ENCODE data around the gene NDUFC2. TPM values are rescaled to one million over a fixed set of nuclear protein-coding genes. Genes with fewer than 3 reads are reported as not detected.

The NDUFC2 gene
- polyA plus RNA-seq, 1 donor from 2014 or later: 269 TPM

- H3K9me3 ChIP-seq (ENCODE audit: low read length): no peaks in the 10 kb centered on the region
- H4K20me1 ChIP-seq (ENCODE audit: insufficient read depth): no peaks in the 10 kb centered on the region
- no peak overlapping the region for H3K4me2 ChIP-seq (ENCODE audit: low read length)
- H3K9me2 ChIP-seq (ENCODE audit: insufficient read depth, low read length): no peaks in the 10 kb centered on the region
- no peak for TF ChIP-seq REST (IDR thresholded peaks at IDR 0.05; ENCODE audit: borderline replicate concordance)
- TF ChIP-seq TAF1 (IDR thresholded peaks at IDR 0.05; ENCODE audit: low read depth): no peak
- TF ChIP-seq EP300 (conservative IDR thresholded peaks at IDR 0.05; ENCODE audit: poor library complexity, severe bottlenecking): no peak
- TF ChIP-seq POLR2AphosphoS5 (IDR thresholded peaks at IDR 0.05): no peak
- TF ChIP-seq SMC3 (conservative IDR thresholded peaks at IDR 0.05; ENCODE audit: poor library complexity): no peak
- TF ChIP-seq RAD21 (conservative IDR thresholded peaks at IDR 0.05): no peak
- TF ChIP-seq MXI1 (conservative IDR thresholded peaks at IDR 0.05; ENCODE audit: poor library complexity, severe bottlenecking): no peak
- H3K4me3 ChIP-seq (ENCODE audit: low read length): no peak overlapping the region
- no peaks in the 10 kb centered on the region for H3K27me3 ChIP-seq (ENCODE audit: insufficient read depth, low read depth, low read length)
- H3K27ac ChIP-seq (ENCODE audit: low read length): no peak overlapping the region
- H2AFZ ChIP-seq (ENCODE audit: low read depth, low read length): no peak overlapping the region
- no peaks in the 10 kb centered on the region for H3K36me3 ChIP-seq (ENCODE audit: insufficient read depth, low read length)
- no peaks in the 10 kb centered on the region for H3F3A ChIP-seq (ENCODE audit: insufficient read depth, low read length, poor library complexity, severe bottlenecking)
- H3K9ac ChIP-seq (ENCODE audit: low read length): no peak overlapping the region
- no peaks in the 10 kb centered on the region for H3K79me2 ChIP-seq (replicated peaks; ENCODE audit: insufficient read depth, low read length)
Measured at GRCh38 chr11:78039391-78039918, 40.2 kb downstream of the NDUFC2 start.

- Histone ChIP-seq H3K27me3 (ENCODE audit: insufficient read depth, low read depth, low read length) (no peaks in the 10 kb centered on the region), H4K20me1 (ENCODE audit: insufficient read depth) (no peaks in the 10 kb centered on the region), H3K9ac (ENCODE audit: low read length) (no peak overlapping the region), H3K79me2 (replicated peaks; ENCODE audit: insufficient read depth, low read length) (no peaks in the 10 kb centered on the region), H3F3A (ENCODE audit: insufficient read depth, low read length, poor library complexity, severe bottlenecking) (no peaks in the 10 kb centered on the region), H3K4me3 (ENCODE audit: low read length) (no peak overlapping the region), H3K27ac (ENCODE audit: low read length) (no peak overlapping the region), H3K36me3 (ENCODE audit: insufficient read depth, low read length) (no peaks in the 10 kb centered on the region), H2AFZ (ENCODE audit: low read depth, low read length) (no peak overlapping the region), H3K4me2 (ENCODE audit: low read length) (no peak overlapping the region), H3K9me3 (ENCODE audit: low read length) (no peaks in the 10 kb centered on the region), H3K9me2 (ENCODE audit: insufficient read depth, low read length) (no peaks in the 10 kb centered on the region)
- TF ChIP-seq EZH2 (IDR thresholded peaks at IDR 0.05; ENCODE audit: borderline replicate concordance, insufficient read depth, low read length, poor library complexity, severe bottlenecking) (no peak), RAD21 (conservative IDR thresholded peaks at IDR 0.05) (no peak), SMC3 (conservative IDR thresholded peaks at IDR 0.05; ENCODE audit: poor library complexity) (no peak), EP300 (conservative IDR thresholded peaks at IDR 0.05; ENCODE audit: poor library complexity, severe bottlenecking) (no peak), CTCF (IDR thresholded peaks at IDR 0.05; ENCODE audit: poor library complexity, severe bottlenecking) (no peak), REST (IDR thresholded peaks at IDR 0.05; ENCODE audit: borderline replicate concordance) (no peak), POLR2AphosphoS5 (IDR thresholded peaks at IDR 0.05) (no peak), TAF1 (IDR thresholded peaks at IDR 0.05; ENCODE audit: low read depth) (no peak), MXI1 (conservative IDR thresholded peaks at IDR 0.05; ENCODE audit: poor library complexity, severe bottlenecking) (no peak)
Measured at GRCh38 chr11:78038697-78039313, 40.9 kb downstream of the NDUFC2 start.
